NCI-H226 (cell line): Measurements from ENCODE around the gene MMD.
"Not testable (repeated sequence)": the region's sequence is repeated elsewhere in the genome, so short reads cannot be mapped to it uniquely, and the experiment has no call there.

Experiments
- DNase-seq: peaks from one replicate; pipeline ENCODE4 v3.0.0-alpha.2; 2015

The MMD gene

GRCh38 chr17:55421179-55421934, at the start of gene MMD:
TSS of gene MMD (minus strand) at chr17:55421835. CDS start at chr17:55421695, 140 bp downstream.
- no peak for DNase-seq

DNA sequence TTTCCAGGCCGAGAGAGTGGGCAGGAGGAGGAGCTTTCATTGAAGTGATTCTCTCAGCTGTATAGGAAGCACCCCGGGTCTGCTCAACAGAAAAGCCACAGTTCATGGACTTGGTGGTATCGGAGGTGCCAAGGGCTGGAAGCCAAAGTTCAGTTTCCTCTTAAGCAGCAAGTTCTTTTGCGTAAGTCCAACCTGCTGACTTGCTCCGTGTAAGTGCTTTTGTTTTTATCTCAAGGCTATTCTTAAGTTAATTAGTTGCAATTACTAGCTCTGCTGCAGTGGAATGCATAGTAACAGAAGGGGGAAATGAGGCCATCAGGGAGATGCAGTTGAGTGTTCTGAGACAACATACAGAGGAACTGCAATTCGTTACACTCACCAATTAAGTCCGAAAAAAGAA, 45.0 kb upstream of the MMD start:
- DNase-seq, result no peak

DNA sequence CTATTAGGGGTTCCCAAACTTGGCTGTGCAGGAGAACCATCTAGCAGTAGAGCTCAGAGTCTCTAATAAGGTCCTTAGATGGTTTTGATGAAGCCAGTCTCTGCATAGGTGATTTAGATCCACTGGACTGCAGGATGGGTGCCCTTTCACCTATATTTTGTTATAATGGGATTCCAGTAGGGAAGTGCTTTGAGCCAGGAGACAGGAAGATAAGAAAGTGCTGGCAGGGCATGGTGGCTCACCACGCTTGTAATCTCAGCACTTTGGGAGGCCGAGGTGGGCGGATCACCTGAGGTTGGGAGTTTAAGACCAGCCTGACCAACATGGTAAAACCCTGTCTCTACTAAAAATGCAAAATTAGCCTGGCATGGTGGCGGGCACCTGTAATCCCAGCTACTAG, 44.1 kb upstream of the MMD start:
- not testable (repeated sequence) for DNase-seq

GRCh38 chr17:55463600-55463999, 42.0 kb upstream of the MMD start:
- no peak for DNase-seq

DNA sequence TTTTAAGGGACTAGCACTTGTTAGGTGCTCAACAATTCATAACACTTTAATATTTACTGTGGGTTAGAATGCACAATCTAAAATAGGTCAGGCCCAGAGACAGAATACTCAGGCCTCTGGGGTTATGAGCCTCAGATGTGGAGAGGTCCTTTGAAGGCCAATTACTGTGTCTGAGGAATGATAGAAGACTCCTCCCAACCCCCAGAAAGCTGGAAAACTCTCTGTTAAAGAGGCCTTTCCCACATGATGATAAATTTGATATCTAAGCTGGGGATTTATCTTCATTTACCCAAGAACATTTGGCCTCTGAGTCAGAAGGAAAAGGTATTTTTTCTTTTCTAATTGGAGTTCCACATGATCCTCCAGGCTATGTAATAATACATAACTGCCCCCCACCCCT, 41.1 kb upstream of the MMD start:
- peak; percentile 77 for DNase-seq

DNA sequence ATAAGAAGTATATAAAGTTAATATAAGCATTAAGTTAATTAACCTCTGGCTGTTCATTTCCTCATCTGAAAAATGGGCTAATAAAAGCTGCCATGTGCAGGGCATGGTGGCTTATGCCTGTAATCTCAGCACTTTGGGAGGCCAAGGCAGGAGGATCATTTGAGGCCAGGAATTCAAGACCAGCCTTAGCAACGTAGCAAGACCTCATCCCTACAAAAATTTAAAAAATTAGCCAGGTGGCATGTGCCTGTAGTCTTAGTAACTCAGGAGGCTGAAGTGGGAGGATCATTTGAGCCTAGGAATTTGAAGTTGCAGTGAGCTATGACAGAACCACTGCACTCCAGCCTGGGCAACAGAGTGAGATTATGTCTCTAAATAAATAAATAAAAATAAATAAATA, 40.6 kb upstream of the MMD start:
- no peak for DNase-seq

- no peak for DNase-seq
Measured at GRCh38 chr17:55458978-55459377, 37.3 kb upstream of the MMD start.

DNA sequence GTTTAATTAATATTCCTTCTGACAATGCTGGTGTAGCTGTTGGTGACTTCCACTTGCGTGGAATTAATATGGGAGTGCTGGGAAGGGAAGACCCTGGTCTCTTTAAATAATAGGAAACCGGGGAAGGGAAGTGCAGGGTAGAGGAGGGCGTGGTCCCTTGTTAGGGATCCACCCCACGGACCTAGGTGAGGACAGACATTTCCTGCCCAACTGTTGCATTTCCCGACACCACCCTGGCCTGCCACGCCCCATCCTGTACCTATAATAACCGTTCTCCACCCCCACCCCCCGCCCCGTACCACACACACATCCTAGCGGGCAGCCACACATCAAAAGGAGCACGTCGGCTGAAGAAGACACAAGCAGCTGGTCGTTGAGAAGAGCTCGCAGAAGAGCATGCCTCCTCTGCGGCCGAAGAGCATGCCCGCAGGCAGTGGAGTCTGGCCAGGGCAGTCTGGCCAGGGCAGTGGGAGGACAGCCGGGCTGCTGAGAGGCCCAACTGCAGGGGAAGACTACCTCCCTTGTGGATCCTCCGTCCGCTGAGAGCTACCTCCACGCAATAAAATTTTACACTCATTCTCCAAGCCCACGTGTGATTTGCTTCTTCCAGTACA, 36.8 kb upstream of the MMD start:
- no peak for DNase-seq

DNA sequence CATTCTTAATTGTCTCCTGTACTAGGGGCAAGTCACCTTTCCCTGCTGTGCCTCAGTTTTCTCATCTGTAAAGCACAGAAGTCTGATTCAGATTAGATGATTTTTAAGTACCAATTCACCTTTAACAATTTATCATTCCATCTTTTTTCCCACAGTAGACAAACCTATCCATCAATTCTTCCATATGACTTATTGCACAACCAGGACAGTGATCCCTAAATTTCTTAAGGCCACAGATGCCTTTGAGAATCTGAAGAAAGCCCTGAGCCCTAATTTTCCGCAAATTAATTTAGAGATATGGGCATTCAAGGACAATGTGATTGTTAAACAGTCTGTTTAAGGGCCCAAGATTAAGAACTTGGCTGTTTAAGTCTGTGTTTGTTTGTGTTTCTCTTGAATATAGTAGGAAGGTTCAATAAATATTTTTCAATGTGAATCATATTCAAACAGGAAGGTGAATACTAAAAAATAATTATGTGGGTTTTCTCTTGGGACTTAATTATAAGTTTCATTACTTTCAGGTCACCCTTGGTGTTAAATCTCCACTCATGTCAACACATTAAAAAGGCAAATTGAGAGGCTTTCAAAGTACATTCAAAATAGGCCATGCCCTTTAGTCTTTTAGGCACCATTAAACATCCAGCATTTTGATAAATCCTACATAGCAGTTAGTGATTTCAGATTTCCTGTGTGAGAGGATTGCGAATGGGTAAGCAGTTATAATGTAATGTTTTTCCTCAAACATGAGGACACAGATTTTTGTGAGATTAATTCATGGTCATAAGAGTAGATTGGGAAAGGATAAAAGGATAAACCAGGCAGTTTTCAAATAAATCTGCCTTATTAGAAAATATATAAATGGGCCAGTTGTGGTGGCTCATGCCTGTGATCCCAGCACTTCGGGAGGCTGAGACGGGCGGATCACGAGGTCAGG, 34.9 kb upstream of the MMD start:
- DNase-seq, result no peak

DNA sequence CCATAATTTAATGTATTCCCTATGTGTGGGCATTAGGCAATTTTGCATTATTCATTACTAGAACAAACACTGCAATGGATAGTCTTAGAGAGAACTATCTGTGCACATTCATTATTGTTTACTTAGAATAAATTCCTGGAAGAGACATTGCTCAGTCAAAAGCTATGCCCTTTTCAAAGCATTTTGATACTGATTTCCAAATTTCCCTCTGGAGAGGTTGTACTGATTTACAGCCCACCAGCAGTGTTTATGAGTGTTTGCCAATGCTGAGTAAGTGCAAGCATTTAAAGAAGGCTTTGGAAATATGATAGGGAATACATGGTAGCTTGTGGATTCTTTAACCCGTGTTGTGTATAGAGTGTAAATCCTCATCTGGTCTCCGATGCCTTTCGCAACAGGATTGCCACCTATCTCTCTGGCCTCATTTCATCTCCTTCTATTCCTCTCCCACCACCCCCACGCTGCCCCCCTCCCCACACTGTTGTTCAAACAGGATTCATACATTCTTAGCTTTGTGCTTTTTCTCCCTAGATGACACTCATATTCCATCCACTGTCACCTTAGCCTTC, 33.4 kb upstream of the MMD start:
- DNase-seq, result peak; percentile 76

GRCh38 chr17:55453839-55454557, 32.4 kb upstream of the MMD start:
- DNase-seq, result no peak

DNA sequence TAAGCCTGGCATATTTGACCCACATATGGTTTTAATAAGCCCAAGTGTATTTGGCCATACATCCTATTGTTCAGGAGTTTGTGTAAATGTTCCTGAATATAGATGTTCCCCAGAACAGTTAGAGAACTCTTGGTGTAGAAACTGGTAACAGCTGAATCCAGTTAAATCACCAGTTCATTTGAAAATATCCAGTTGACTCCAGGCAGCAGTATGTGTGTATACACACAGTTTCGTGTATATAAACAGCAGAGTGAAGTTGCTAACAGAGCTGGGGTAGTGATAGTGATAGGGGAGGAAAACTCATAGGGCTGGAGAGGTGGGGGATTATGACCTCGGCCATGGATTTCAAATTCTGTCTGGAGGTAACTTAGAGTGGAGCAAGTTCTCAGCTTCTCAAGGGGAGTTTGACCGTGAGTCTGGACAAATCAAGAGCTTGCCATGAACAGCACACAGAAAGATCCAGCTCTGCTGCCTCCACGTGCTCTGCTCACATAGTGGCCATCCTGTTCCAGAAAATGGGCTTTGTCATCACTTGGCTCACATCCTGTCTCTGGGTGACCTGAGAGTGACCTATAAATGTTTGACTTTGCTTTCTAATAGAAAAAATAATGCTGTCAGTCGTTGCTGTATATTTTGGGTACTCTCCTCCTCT, 30.6 kb upstream of the MMD start:
- no peak for DNase-seq

DNA sequence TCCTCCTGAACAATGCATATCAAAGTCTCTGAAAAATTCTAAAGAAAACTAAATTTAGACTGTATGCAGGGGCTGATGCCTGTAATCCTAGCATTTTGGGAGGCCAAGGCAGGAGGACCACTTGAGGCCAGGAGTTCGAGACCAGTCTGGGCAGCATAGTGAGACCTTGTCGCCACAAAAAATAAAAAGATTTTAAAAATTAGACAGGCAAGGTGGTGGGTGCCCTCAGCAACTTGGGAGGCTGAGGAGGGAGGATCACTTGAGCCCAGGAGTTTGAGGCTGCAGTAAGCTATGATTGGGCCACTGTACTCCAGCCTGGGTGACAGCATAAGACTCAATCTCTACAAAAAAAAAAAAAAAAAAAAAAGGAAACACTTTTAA, 30.1 kb upstream of the MMD start:
- no peak for DNase-seq

- DNase-seq, result peak; percentile 47
Measured at GRCh38 chr17:55451203-55451641, 29.6 kb upstream of the MMD start.

DNA sequence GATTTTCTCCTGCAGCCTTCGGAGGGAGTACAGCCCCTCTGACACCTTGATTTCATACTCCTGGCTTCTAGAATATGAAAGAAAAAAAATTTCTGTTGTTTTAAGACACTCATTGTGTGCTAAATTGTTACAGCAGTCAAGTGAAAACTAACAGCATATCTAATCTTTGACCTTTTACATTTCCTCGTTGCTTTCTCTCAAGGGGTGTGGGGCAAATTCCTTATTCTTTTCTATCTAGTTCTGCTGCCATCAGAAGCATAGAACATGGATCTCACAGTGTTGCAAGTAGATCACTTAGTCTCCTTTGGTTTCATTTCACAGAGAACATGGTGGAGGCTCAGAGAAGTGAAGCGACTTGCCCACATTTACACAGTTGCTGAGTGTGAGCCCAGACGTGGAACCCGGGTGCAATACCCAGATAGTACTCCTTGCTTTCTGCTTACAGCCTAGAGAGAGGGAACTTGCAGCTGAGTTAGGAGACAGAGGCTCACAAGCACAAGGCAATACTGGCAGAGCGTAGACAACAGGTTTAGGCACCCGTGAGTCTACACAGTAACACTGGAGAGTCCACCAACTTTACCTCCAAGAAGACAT, 28.7 kb upstream of the MMD start:
- no peak for DNase-seq

GRCh38 chr17:55448681-55449080, 27.0 kb upstream of the MMD start:
- DNase-seq, result no peak

DNA sequence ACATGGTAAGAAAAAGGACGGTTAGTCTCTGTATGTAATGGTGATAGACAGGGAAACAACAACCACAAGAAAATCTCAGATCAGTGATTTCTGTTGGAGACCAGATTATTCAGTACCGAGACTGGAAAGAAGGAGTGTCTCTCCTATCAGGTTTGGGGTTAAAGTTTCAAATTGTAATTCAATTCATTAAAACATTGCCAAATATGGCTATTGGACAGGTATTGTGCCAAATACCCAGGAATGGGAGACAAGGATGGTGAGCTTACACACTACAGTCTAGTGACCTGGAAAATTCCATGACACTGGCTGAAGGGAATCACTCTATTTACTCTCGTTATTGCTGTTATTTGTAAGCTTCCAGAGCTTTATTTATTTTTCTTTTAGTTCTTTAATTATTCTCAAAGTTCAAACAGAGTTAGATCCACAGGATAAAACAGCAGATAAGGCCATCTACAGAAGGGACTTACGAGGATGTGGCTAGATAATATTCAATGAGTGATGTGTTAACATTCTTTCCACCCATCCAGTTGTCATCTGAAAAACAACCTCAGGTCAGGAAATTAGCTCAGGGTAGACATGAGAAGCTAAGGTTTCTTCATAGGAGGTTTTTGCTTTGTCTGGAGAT, 25.1 kb upstream of the MMD start:
- no peak for DNase-seq

GRCh38 chr17:55446004-55446403, 24.4 kb upstream of the MMD start:
- not testable (repeated sequence) for DNase-seq

GRCh38 chr17:55444471-55445441, 23.1 kb upstream of the MMD start:
- no peak for DNase-seq

DNA sequence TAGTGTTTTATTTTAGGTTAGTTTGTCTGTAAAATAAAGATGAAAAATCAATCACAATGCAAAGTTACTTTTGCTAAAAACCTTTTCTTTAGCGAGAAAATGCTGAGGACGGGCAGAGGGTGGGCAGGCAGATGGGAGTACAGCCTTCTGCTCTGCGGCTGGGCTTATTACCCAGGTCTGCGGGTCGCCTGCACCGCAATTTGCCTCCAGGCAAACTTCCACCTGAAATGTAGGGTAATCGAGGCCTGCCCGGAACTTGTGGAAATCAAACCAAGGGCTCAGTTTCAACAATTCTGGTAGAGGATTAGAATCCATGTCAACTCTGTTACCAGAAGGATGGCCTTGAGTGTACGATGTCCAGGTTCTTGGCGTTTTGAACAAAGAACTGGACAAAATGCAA, 22.3 kb upstream of the MMD start:
- no peak for DNase-seq
